HG02938 (cell line): ENCODE results near the gene BRINP2.
A peak's percentile ranks its signal among the peaks of the same experiment; 100 is the strongest.

Source experiments
- ATAC-seq: cut with Tn5 transposase; IDR thresholded peaks from one replicate; pipeline ENCODE4 v1.9.1; 2021; ENCODE audit warnings: mild to moderate bottlenecking, moderate library complexity; ENCODE audit not compliant: unreplicated experiment

Gene BRINP2

DNA sequence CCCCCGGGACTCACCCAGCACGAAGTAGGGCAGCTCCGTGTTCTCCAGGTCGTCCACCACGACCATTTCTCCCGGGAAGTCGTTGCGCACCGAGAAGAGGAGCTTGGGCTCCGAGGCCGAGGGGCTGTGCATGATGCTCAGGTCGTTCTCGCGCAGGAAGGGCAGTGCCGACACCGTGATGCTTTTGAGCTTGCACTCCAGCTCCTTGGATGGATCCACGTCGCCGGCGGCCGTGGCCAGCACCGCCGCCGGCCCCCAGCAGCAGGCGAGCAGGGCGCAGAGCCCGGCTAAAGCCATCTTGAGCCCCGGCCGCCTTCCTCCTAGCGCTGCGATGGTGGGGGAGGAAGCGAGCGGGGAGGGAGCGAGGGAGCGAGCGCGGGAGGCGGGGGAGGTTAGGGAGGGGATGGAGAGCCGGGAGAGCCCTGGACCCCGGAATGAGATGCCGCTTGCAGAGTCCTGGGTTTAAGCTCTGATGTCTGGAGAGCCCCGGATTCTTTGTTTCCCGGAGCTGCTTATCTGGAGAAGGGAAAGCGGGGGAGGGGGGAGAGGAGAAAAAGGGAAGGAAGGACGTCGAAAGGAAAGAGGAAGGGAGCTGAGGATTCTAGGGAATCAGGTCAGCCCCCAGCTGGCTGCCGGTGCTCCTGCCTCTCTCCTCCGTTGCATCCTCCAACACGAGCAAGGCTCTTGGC lies 6.2 kb upstream of the BRINP2 start, which contains the start of gene ASTN1:
Gene ASTN1, minus strand, starts transcription at position 333 of the 689 bp plus-strand sequence. Its CDS starts 36 bp downstream, at position 297.
- no peak for ATAC-seq

DNA sequence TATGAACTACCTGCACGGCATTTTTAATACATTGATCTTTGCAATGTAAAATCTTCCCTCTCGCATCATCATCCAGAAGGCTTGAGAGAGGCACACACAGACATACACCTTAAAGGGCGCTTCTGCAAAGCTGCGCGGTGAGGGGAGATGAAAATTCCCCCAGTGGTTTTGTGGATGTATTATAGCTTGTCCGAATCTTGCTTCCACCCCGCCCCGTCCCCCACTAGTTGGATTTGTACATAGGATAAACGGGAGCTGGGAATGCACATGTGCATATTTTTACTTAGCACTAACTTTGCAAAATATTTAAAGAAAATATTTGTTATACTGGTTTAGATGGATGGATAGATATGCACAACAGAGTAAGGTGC lies 5.7 kb upstream of the BRINP2 start:
- ATAC-seq = no peak

DNA sequence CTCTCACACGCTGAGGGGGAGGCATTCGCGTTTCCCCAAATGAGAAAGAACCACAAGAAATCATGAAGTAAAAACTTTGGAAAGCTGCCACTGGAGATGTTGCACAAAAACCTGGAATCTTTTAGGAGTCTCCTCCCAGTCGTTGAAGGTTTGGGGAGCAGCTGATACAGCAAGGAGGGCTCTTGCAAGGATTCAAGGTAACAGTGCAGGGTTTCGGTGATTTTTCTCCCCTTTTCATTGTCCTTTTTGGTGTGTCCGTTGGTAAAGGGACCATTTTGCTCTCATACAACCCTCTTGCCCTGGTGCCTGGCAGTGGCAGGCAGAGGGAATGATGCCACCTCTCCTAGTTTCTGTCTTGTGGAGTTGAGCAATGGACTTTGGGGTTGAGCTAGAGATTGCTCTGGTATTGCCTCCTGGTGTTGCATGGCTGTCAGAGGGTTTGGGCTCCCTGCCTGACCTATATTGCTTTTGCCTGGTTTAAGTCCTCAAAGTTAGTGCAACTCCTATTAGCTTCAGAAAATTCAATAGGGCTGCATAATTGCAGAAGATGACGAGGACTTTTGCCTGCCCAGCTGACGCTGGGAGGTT lies 872 bp downstream of the BRINP2 start:
- ATAC-seq = no peak

DNA sequence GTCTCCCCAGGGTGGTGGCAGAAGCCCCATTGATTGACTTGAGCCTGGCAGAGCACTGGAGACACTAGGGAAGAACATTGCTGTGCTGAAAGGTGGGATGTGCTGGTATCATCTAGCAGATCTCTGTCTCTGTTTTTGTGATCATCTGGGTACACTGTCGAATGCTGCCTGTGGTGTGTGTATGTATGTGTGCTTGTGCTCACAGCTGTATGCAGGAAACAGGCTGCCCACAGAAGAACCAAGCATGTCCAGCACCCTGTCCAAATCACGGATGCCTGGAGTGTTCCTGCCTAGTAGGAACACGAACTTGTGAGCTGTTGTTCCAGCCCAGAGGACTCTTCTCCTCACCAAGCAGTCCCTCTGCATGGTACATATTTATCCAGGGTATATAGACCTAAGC lies 1.5 kb downstream of the BRINP2 start:
- no peak for ATAC-seq

DNA sequence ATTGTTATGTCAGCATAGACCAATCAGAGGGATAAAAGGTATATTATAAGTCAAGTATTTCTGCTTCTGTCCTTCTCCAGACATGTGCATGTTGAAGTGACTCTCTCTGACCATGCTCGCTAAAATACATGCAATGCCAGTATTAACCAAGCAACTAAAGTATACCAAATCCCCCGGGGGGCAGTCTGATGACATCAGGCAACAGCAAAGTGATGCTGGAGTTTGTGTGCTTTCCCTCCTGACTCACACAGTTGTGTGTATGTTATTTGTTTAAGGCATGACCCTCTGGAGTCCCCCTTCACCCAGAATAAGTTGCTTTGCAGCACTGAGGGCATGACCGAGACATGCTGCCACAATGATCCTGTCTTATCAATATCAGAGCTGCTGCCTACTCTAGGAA lies 2.1 kb downstream of the BRINP2 start:
- ATAC-seq = no peak

DNA sequence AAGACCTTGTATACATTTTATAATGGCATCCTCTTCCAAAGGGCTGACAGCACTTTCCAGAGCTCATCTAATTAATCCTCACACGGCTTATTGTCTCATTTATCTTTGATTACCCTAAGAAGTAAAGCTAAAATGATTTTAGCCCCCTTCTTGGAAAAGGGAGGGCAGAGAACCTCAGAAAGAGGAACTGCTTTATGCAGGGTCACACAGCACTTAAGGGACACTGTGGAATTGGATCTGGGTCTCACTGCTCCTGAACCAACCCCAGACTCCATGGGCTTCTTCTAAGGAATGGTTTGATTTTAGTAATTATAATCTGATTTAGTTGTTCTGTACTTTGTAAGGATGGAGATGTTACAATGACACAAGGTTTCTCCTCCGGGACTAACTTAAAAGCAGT lies 3.2 kb downstream of the BRINP2 start:
- ATAC-seq = no peak

DNA sequence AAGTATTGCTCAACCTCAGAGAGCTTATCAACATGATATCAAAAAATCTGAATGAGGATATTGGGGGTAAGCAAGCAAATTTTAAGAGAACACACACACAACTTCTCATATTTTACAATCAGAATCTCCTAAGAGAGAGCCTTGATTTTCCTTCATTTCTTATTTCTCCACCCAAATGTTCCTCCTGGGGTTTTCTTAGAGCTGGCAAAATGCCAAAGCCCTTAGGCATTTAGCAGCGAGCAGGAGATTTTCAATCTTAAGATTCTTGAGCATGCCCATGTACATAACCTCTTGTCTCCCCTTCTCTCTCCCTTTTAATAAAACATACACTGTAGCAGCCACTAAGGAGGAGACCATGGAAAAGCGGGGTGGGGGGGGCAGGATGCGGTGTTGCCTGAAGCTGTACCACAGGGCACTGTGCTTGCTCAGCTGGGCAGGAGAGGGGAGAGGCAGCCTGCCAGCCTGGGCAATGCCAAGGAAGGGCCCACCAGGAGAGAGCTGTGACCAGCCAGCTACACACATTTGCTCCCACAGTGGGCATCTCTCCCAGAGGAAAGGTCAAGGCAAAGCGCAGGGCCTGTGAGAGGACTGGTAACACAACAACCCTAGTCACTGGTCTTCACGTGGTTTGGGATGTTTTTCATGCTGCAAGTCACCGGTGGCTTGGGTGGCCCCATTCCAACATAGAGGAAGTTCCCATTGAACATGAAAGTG lies 4.3 kb downstream of the BRINP2 start:
- ATAC-seq = no peak

DNA sequence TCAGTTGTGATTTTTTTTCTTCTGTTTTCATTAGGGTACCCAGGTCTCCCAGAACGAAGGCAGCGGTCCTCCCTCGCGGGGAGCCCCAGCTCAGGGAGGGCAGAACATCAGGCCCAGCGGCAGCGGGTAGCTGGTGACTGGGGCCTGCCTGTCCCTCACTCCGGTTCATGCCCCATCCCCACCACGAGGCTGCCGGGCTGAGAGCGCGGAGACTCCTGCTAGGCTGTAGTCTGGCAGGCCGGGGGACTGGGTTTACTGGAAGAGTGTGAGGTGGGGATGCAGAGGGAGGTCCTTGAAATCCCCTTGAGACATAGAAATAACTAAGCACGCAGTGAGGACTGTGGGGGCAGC lies 10.5 kb downstream of the BRINP2 start:
- ATAC-seq = peak; percentile 27

DNA sequence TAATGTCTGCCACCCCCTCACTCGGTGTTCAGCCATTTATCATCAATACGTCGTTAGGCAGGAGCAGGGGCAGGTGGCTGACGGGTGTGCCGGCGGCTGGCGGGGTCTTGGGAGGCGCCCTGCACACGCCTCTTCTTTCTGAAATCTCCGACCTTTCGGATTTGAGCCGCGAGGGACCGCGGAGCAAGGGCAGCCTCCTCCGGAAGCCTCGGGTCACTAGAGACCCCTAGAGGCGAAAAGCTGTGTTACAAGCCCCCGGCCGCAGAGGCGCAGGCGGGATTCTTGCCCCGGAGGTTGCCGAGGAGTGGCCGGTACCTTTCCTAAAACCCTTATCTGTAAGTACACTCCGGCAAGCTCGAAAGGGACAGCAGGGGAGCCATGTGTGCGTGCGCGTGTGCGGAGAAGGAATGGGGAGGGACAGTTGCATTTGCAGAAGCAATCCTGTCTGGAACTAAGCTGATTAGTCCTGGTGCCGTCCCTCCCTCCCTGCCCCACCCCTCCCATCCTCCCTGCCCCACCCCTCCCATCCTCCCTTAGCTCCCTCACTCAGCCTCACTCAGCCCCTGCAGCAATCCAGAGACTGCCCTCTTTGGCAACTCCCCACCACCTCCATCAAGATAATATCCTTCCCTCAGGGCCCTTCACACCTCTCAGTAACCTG lies 11.0 kb downstream of the BRINP2 start:
- peak; percentile 89 for ATAC-seq

DNA sequence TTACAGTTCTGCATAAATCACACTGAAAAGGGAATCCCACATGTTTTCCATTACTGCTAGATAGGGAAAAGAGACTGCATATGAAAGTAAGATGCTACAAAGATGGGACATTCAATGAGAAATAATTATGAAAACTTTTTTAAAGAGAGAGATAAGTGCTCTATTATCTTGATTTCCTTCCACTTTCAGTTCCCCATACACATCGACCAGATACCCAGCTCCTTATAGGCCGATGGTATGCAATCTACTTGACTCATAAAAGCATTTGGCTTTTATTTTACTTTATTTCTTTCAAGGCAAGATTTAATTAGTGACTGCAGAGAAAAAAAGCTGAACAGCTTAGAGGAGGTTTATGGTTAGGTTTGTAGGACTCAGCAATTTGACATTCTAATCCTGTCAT lies 13.1 kb downstream of the BRINP2 start:
- no peak for ATAC-seq

DNA sequence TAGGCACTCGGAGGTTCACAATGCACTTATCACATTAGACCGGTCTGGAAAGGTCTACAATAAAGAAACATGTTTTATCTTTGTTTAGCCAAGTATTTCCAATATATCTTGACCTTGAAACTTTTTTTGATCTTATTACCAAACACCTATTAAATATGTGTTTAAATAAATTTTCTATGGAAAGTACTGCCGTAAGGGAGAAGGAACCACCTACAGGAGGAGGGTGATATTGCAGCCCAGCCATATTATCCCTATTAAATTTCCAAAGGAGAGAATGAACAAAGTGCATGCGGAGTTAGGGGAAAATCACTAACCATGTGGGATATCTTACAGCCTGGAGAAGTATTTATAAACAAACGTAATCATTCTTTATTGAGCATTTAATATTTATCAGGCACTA lies 14.5 kb downstream of the BRINP2 start:
- no peak for ATAC-seq

DNA sequence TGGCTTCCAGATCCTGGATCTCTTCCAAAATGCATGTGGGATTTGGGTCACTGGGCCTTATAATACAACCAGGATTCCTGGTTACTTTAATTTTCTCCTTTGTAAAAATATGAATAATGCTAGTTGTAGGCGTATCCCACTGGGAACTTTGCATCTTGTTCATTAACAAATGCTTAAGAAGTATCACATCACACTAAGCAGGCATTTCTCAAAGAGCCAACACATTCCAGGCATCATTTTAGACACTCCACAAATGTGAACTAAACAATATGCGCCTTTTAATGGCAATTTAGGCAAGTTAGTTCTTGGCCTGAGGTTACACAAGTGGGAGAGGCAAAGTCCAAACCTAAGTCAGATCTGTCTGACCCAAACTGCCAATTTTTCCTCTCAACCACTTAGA lies 15.9 kb downstream of the BRINP2 start:
- ATAC-seq = no peak

DNA sequence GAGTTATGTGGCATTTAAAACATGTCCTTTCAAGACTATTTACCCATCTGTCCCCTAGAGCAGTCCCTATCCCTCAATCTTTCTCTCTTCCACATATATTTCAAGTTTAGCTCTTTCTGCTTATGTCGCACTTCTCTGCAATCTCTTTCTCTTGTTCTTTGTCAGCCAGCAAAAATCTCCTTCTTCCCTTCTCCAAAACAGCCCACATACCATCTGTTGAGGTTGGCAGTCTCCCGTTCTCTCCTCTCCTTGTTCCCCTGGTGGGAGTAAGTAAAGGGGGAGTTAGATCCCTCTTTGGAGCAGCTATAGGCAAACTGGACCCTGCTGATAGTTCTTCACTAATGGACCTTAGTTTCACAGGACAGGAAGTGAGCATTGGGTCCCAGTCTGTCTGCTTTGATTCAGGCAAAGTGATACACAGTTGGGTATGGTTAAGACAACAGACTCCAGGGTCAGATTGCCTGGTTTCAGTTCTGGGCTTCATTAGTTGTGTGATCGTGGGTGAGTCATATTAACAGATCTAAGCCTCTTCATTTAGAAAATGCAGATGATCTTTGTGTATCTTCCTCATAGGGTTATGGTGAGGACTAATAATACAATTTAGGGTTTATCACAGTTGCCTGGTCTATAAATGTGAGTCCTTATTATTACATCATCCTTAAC lies 19.7 kb downstream of the BRINP2 start:
- ATAC-seq = no peak

DNA sequence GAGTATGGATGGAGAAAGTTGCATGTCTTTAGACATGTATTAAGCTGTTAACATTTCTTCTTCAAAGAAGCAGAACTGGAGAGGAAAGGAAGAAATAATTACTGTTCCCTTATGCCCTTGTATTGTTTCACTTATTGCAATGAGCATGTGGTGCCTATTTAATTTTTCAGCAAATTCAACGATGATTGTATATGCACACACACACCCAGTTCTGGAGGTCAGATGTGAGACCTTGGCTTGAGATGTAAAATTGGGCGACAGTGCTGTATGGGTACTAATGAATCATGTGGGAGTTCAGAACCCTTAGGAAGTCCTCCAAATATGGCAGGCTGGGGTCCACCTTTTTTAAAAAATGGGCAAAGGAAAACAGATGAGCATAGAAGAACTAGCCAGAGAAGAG lies 27.5 kb downstream of the BRINP2 start:
- no peak for ATAC-seq

DNA sequence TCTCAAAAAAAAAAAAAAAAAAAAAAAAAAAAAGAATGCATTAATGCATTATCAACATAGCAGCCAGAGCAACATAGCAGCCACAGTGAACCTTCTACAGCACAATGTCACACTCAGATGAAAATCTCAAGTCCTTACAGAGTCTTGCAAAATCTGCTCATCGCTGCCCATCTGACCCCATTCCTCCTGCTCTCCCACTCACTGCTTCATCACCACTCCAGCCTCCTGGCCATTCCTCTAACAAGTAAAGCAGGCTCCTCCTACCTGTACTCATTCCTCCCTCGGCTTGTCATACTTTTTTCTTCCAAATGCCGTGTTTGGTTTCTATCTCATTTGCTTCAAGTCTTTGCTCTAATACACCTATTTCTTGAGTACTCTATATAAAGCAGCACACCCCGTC lies 29.5 kb downstream of the BRINP2 start:
- no peak for ATAC-seq

DNA sequence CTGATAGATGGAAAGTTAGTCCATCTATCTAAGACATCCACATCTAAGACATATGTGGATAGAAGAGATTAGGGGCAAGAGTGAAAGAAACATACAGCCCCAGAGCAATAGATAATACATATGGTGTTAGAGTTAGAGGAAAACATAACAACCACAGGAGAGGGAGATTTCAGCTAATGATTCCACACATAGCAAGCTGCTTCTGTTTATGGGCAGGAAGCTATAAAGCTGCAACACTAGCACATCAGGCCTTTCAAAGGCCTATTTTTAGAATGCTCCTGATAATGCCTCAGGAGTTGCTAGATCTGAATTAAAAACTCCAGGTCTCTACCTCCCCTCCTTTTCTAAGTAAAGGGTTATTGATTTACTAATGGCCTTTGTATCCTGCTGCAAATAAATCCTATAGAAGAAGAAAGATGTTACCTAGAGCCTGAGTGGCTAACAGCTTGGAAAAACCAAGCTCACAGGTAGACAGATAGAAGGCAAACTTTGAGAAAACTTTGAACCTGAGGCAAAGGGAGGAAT lies 36.1 kb downstream of the BRINP2 start:
- no peak for ATAC-seq

DNA sequence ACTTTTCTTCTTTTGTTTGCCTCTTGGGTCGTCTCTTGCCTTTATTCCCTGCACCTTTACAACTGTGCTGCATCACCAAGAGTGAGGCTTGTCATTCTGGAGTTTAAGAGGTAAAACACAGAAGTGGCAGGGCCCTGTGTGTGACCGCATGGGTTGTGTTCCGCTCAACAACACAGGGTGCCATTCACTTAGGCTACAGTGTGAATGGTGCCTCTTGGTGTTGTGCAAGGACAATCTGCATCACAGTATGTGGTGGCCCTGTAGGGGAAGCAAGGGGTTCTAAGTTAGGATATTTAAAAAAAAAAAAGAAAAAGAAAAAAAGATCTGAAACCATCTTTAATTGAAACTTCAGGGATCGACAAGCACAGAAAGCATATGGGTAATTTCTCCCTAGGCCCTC lies 38.2 kb downstream of the BRINP2 start:
- no peak for ATAC-seq

DNA sequence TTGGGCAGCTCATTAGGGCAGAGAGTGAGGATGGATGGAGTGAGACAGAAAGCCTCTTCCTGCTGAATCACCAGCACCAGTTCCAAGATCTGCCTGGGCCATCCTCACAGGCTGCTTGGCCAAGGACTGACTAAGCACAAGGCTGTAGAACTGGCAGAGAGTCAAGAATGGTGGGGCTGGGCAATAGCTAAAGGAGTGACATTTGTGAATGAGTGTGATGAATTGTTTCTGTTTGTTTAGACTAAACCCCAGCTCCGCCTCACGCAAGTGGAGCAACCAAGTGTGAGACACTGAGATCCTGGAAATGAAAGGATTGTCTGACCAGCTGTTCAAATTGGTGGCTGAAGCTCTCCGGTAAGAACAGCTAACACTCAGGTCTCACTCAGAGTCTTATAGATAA lies 38.6 kb downstream of the BRINP2 start:
- no peak for ATAC-seq

DNA sequence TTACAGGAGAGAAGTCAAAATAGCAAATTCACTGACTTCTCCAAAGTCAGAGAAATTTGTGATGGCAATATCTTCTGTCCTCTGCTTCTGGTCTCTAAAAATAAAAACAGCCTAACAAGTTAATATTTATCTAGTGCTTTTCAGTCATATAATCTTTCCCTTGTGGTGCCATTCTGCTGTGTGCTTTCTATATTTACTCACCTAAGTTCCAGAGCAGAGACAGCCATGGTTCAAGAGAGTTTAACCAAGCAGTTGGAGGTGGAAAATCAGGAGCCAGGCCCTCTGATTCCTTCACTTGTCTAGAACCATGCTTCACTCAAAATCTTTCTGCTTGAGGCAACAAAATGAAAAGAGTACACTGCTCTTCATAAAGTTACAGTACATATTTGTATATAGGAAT lies 39.3 kb downstream of the BRINP2 start:
- ATAC-seq = no peak

DNA sequence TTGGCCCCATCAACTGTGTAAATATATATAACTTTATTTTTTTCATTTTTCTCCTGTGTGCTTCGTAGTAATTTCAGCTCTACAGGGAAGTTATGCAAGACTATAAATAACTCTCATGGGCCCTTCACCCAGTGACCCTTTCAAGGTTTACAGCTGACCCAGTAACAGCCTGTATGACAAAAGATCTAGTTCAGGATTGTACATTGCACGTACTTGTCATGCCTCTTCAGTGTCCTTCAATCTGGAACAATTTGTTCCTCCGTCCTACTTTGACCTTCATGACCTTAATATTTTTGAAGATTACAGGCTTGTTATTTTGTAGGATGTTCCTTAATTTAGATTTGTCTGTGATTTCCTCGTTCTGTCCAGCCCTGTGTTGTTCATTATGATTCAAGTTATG lies 40.5 kb downstream of the BRINP2 start:
- no peak for ATAC-seq

DNA sequence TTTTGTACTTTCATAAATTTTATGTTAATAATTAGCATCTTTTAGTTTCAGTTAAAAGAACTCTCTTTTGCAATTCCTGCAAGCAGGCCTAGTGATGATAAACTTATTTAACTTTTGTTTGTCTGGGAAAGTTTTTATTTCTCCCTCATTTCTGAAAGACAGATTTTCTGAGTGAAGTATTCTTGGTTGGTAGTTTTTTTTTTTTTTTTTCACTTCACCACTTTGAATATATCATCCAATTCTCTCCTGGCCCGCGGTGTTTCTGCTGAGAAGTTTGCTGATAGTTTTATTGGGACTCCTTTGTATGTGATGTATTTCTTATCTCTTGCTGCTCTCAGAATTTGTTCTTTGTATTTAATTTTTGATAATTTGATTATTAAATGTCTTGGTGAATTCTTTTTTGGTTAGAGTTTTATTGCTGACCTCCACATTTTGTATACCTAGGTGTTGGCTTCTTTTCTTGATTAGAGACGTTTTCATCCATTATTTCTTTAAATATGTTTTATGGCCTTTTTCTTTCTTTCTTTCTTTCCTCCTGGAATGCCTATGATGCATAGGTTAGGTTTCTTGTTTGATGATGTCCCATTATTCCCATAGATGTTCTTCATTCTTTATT lies 45.9 kb downstream of the BRINP2 start:
- no peak for ATAC-seq
